Measurements from ENCODE around the gene RGS5.

DNA sequence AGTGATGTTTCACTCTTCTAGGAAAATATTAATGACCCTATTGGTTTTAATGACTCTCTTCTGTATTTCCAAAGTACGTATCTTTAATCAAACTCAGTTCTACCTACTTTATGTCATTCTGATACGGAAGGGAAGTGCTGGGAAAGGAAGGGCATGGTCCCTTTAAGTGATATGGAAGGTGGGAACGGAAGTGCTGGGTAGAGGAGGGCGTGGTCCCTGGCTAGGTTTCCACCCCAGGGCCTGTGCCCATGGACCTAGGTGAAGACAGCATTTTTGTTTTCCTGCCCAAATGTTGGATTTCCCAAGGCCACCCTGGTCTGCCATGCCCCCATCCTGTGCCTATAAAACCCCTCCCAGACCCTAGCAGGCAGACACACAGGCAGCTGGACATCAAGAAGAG lies 109.5 kb downstream of the RGS5 start:
- TF ChIP-seq, protein P1, sequence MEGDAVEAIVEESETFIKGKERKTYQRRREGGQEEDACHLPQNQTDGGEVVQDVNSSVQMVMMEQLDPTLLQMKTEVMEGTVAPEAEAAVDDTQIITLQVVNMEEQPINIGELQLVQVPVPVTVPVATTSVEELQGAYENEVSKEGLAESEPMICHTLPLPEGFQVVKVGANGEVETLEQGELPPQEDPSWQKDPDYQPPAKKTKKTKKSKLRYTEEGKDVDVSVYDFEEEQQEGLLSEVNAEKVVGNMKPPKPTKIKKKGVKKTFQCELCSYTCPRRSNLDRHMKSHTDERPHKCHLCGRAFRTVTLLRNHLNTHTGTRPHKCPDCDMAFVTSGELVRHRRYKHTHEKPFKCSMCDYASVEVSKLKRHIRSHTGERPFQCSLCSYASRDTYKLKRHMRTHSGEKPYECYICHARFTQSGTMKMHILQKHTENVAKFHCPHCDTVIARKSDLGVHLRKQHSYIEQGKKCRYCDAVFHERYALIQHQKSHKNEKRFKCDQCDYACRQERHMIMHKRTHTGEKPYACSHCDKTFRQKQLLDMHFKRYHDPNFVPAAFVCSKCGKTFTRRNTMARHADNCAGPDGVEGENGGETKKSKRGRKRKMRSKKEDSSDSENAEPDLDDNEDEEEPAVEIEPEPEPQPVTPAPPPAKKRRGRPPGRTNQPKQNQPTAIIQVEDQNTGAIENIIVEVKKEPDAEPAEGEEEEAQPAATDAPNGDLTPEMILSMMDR (optimal IDR thresholded peaks at IDR 0.05 in 1 of 3, IDR thresholded peaks at IDR 0.05 in 1 of 3, conservative IDR thresholded peaks at IDR 0.05 in 1 of 3; ENCODE audit: extremely low read depth in 1 of 3, insufficient read depth in 2 of 3, low read length in 3 of 3), result no peak
- TF ChIP-seq EZH2 (IDR thresholded peaks at IDR 0.05; ENCODE audit: low read length), result no peak
